GM23338 (cell line): ENCODE results near the gene ZNF121. TPM values are rescaled to one million over a fixed set of nuclear protein-coding genes. Genes with fewer than 3 reads are reported as not detected.
A peak's percentile ranks its signal among the peaks of the same experiment; 100 is the strongest.
"Not testable (repeated sequence)": the region's sequence is repeated elsewhere in the genome, so short reads cannot be mapped to it uniquely, and the experiment has no call there.

Experiments used
- ATAC-seq: fragments of 200-7000 bp; cut with Tn5 transposase; 3 replicates; pipeline ENCODE4 v1.9.1; 2020
- DNase-seq: peaks from one replicate; pipeline ENCODE4 v3.0.0-alpha.2; 2015; ENCODE audit warnings: low spot score
- H2AFZ ChIP-seq: fragments of 200-600 bp; sonication (generic); 2 replicates; pipeline ENCODE4 v1.8.0; 2016; ENCODE audit warnings: antibody characterized with exemption, mild to moderate bottlenecking, moderate library complexity
- H3F3A ChIP-seq: fragments of 200-600 bp; sonication (generic); replicated peaks from 2 replicates; pipeline ENCODE4 v1.8.0; 2017; ENCODE audit warnings: antibody characterized with exemption, mixed run types, low read depth
- H3K27ac ChIP-seq: fragments of 200-600 bp; sonication (generic); 2 replicates; pipeline ENCODE4 v1.6.1; 2016; ENCODE audit warnings: low read depth
- H3K27me3 ChIP-seq: fragments of 200-600 bp; sonication (generic); 2 replicates; pipeline ENCODE4 v1.8.0; 2016; ENCODE audit warnings: mild to moderate bottlenecking, mixed run types, moderate library complexity; ENCODE audit not compliant: insufficient read depth
- H3K36me3 ChIP-seq: fragments of 200-600 bp; sonication (generic); 2 replicates; pipeline ENCODE4 v1.8.0; 2016; ENCODE audit warnings: mild to moderate bottlenecking; ENCODE audit not compliant: insufficient read depth
- H3K4me1 ChIP-seq: fragments of 200-600 bp; sonication (generic); 2 replicates; pipeline ENCODE4 v1.8.0; 2016; ENCODE audit warnings: mild to moderate bottlenecking, moderate library complexity; ENCODE audit not compliant: insufficient read depth
- H3K4me2 ChIP-seq: fragments of 200-600 bp; sonication (generic); 2 replicates; pipeline ENCODE4 v1.7.1; 2017; ENCODE audit warnings: mixed run types
- H3K4me3 ChIP-seq: fragments of 200-600 bp; sonication (generic); 2 replicates; pipeline ENCODE4 v1.6.1; 2016; ENCODE audit warnings: mixed run types
- H3K79me2 ChIP-seq: fragments of 200-600 bp; sonication (generic); replicated peaks from 2 replicates; pipeline ENCODE4 v1.8.0; 2017; ENCODE audit warnings: mild to moderate bottlenecking; ENCODE audit not compliant: insufficient read depth
- H3K9me2 ChIP-seq: fragments of 200-600 bp; sonication (generic); 2 replicates; pipeline ENCODE4 v1.8.0; 2017; ENCODE audit not compliant: insufficient read depth
- H4K20me1 ChIP-seq: fragments of 200-600 bp; sonication (generic); replicated peaks from 2 replicates; pipeline ENCODE4 v1.8.0; 2017; ENCODE audit warnings: mild to moderate bottlenecking; ENCODE audit not compliant: insufficient read depth
- H3K27ac Mint-ChIP-seq: 2 replicates; pipeline ENCODE4 v1.8.0; 2020; ENCODE audit warnings: inconsistent platforms, mild to moderate bottlenecking, moderate library complexity, mixed read lengths
- H3K27me3 Mint-ChIP-seq: 3 replicates; pipeline ENCODE4 v1.8.0; 2022; ENCODE audit warnings: low read depth, mild to moderate bottlenecking, moderate library complexity, mixed read lengths, inconsistent platforms; ENCODE audit not compliant: insufficient read depth, poor library complexity
- H3K36me3 Mint-ChIP-seq: 3 replicates; pipeline ENCODE4 v1.8.0; 2021; ENCODE audit warnings: low read depth, mild to moderate bottlenecking, inconsistent platforms, moderate library complexity, mixed read lengths
- H3K4me1 Mint-ChIP-seq: 3 replicates; pipeline ENCODE4 v1.8.0; 2020; ENCODE audit warnings: mild to moderate bottlenecking, inconsistent platforms, mixed read lengths
- H3K4me3 Mint-ChIP-seq: 3 replicates; pipeline ENCODE4 v1.8.0; 2021; ENCODE audit warnings: moderate library complexity, mild to moderate bottlenecking, inconsistent platforms, mixed read lengths
- H3K9me3 Mint-ChIP-seq: 3 replicates; pipeline ENCODE4 v1.8.0; 2020; ENCODE audit warnings: moderate library complexity, mild to moderate bottlenecking, inconsistent platforms, mixed read lengths
- CREB1 ChIP-seq: fragments of 250-450 bp; sonication (Bioruptor Pico); IDR thresholded peaks from 2 replicates; pipeline ENCODE4 v1.5.0; 2020; ENCODE audit warnings: low read depth, mild to moderate bottlenecking, moderate library complexity
- EZH2phosphoT487 ChIP-seq: fragments of 200-600 bp; sonication (generic); IDR thresholded peaks from one replicate; pipeline ENCODE4 v1.8.1; 2018; ENCODE audit warnings: antibody characterized with exemption; ENCODE audit not compliant: unreplicated experiment
- POLR2AphosphoS5 ChIP-seq: IDR thresholded peaks from 2 replicates; pipeline ENCODE4 v1.6.1; 2016; ENCODE audit warnings: antibody characterized with exemption, low read depth
- STAT1 ChIP-seq: IDR thresholded peaks from one replicate; pipeline ENCODE4 v1.6.1; 2016; ENCODE audit warnings: antibody characterized with exemption; ENCODE audit not compliant: unreplicated experiment
- ZNF462 ChIP-seq: fragments of 250-450 bp; sonication (Bioruptor Pico); IDR thresholded peaks from 2 replicates; pipeline ENCODE4 v1.5.0; 2020; ENCODE audit warnings: mild to moderate bottlenecking, moderate library complexity
- polyA plus RNA-seq: library from polyadenylated mRNA; unstranded; fragments of >200 nt; fragmentation: Nextera tagmentation; extraction: Ambion mirVana; gene quantifications from 2 replicates; pipeline ENCODE4 v1.2.1, GENCODE V29; 2016
- total RNA-seq: library from RNA; depleted of rRNA; stranded (reverse); fragments of >200 nt; shearing (Covaris generic); gene quantifications from 2 replicates; pipeline ENCODE4 v1.2.3, GENCODE V29; 2014
- TF ChIP-seq, protein P1 (sequence below), 2 experiments: fragments of 200-600 bp in 1 of 2; sonication (generic) in 1 of 2; conservative IDR thresholded peaks; 2 replicates each; pipeline versions ENCODE4 v1.5.1 to v1.6.1; 2016 to 2017; ENCODE audit warnings: antibody characterized with exemption in 2 of 2, low read depth in 2 of 2, mild to moderate bottlenecking in 2 of 2, moderate library complexity in 1 of 2
- TF ChIP-seq, protein P2 (sequence below): IDR thresholded peaks from one replicate; pipeline ENCODE4 v1.6.1; 2018; ENCODE audit warnings: antibody characterized with exemption; ENCODE audit not compliant: unreplicated experiment

ZNF121 gene
- total and polyA plus RNA-seq, 2 experiments from 2014 or later: 50.8 to 252 TPM

GRCh38 chr19:9539201-9539600, 45.1 kb downstream of the ZNF121 start:
- H2AFZ ChIP-seq: peak overlapping the region; percentile 80; the same call in 1 of the 2 replicates

GRCh38 chr19:9538183-9539058, 45.9 kb downstream of the ZNF121 start, which contains the start of gene ZNF426:
TSS of gene ZNF426 (minus strand) at chr19:9538645. CDS start at chr19:9536232, 2,413 bp downstream.
- Histone ChIP-seq H3K9me2 (peaks cover 4% of the 10 kb centered on the region; the same call in 1 of the 2 replicates), H3K4me1 (0 out of 2 replicates have a peak, but pooled peaks cover 3% of the 10 kb centered on the region), H3F3A (no peaks in the 10 kb centered on the region), H3K27ac (peak within 1 kb of the TSS; percentile 98), H3K79me2 (peaks cover 26% of the 10 kb centered on the region), H3K4me2 (peak within 1 kb of the TSS; percentile 76), H4K20me1 (no peaks in the 10 kb centered on the region), H3K4me3 (peak within 1 kb of the TSS; percentile 86), H3K36me3 (peaks cover 30% of the 10 kb centered on the region), H2AFZ (peak within 1 kb of the TSS; percentile 80), H3K27me3 (no peaks in the 10 kb centered on the region)
- DNase-seq (peak; percentile 96), ATAC-seq (peak; percentile 97)
- Mint-ChIP-seq H3K36me3 (peaks cover 60% of the 10 kb centered on the region), H3K4me3 (peak within 1 kb of the TSS; percentile 100), H3K27me3 (peaks cover 13% of the 10 kb centered on the region), H3K9me3 (peaks cover 52% of the 10 kb centered on the region), H3K27ac (peak within 1 kb of the TSS; percentile 100), H3K4me1 (peaks cover 5% of the 10 kb centered on the region; the same call in 2 of the 3 replicates)
- TF ChIP-seq EZH2phosphoT487: no peak
- TF ChIP-seq, protein P1, sequence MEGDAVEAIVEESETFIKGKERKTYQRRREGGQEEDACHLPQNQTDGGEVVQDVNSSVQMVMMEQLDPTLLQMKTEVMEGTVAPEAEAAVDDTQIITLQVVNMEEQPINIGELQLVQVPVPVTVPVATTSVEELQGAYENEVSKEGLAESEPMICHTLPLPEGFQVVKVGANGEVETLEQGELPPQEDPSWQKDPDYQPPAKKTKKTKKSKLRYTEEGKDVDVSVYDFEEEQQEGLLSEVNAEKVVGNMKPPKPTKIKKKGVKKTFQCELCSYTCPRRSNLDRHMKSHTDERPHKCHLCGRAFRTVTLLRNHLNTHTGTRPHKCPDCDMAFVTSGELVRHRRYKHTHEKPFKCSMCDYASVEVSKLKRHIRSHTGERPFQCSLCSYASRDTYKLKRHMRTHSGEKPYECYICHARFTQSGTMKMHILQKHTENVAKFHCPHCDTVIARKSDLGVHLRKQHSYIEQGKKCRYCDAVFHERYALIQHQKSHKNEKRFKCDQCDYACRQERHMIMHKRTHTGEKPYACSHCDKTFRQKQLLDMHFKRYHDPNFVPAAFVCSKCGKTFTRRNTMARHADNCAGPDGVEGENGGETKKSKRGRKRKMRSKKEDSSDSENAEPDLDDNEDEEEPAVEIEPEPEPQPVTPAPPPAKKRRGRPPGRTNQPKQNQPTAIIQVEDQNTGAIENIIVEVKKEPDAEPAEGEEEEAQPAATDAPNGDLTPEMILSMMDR (conservative IDR thresholded peaks at IDR 0.05; ENCODE audit: low read depth in 2 of 2): no peak
- TF ChIP-seq ZNF462: no peak
- TF ChIP-seq, protein P2, sequence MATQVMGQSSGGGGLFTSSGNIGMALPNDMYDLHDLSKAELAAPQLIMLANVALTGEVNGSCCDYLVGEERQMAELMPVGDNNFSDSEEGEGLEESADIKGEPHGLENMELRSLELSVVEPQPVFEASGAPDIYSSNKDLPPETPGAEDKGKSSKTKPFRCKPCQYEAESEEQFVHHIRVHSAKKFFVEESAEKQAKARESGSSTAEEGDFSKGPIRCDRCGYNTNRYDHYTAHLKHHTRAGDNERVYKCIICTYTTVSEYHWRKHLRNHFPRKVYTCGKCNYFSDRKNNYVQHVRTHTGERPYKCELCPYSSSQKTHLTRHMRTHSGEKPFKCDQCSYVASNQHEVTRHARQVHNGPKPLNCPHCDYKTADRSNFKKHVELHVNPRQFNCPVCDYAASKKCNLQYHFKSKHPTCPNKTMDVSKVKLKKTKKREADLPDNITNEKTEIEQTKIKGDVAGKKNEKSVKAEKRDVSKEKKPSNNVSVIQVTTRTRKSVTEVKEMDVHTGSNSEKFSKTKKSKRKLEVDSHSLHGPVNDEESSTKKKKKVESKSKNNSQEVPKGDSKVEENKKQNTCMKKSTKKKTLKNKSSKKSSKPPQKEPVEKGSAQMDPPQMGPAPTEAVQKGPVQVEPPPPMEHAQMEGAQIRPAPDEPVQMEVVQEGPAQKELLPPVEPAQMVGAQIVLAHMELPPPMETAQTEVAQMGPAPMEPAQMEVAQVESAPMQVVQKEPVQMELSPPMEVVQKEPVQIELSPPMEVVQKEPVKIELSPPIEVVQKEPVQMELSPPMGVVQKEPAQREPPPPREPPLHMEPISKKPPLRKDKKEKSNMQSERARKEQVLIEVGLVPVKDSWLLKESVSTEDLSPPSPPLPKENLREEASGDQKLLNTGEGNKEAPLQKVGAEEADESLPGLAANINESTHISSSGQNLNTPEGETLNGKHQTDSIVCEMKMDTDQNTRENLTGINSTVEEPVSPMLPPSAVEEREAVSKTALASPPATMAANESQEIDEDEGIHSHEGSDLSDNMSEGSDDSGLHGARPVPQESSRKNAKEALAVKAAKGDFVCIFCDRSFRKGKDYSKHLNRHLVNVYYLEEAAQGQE: no peak
- peak; percentile 99 for TF ChIP-seq CREB1 (CRISPR knock-in tag)
- TF ChIP-seq STAT1: no peak
- peak; percentile 83 for TF ChIP-seq POLR2AphosphoS5

More at GRCh38 chr19:9539201-9539600, 45.1 kb downstream of the ZNF121 start:
- DNase-seq, ATAC-seq, H3F3A ChIP-seq, H3K4me1 Mint-ChIP-seq, H4K20me1 ChIP-seq, H3K4me1 ChIP-seq, H3K27me3 ChIP-seq, H3K9me2 ChIP-seq: not testable (repeated sequence)
- Histone ChIP-seq H3K27ac (peak overlapping the region; percentile 98), H3K79me2 (peaks cover 26% of the 10 kb centered on the region), H3K4me2 (peak overlapping the region; percentile 76), H3K4me3 (peak overlapping the region; percentile 86), H3K36me3 (peaks cover 22% of the 10 kb centered on the region)
- Mint-ChIP-seq H3K27me3 (peaks cover 11% of the 10 kb centered on the region), H3K4me3 (peak overlapping the region; percentile 100), H3K27ac (peak overlapping the region; percentile 100), H3K9me3 (peaks cover 44% of the 10 kb centered on the region), H3K36me3 (peaks cover 52% of the 10 kb centered on the region)
